Amniotic epithelial cell (primary cell): ENCODE results near the gene PCDHA3.
A peak's percentile ranks its signal among the peaks of the same experiment; 100 is the strongest.
"Not testable (repeated sequence)": the region's sequence is repeated elsewhere in the genome, so short reads cannot be mapped to it uniquely, and the experiment has no call there.

ENCODE experiments used
- DNase-seq: peaks from one replicate; pipeline ENCODE4 v3.0.0-alpha.2; 2010; ENCODE audit warnings: low read depth

The PCDHA3 gene

DNA sequence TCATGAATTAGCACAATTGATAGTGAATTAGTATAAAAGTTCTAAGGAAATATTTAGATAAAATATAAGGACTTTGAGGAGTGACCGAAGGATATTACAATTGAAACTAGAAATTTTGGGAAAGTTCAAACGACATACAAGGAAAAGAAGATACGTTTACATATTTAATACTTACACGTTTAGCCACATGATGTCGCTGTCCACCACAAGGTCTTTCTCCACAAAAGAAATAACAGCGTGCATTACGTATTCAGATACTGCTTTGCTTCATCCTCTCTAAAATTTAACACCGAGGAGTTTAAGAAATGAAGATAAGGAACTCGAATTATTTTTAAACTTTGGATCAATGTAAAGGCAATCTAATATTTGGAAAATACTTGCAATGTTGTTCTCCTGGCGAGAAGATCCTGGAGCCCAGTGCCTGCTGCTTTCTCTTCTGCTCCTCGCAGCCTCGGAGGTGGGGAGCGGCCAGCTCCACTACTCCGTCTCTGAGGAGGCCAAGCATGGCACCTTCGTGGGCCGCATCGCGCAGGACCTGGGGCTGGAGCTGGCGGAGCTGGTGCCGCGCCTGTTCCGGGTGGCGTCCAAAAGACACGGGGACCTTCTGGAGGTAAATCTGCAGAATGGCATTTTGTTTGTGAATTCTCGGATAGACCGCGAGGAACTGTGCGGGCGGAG is at the start of gene PCDHA3:
Gene PCDHA3 (plus strand): TSS at position 242 of the 678 bp plus-strand sequence.
- DNase-seq = peak; percentile 7

DNA sequence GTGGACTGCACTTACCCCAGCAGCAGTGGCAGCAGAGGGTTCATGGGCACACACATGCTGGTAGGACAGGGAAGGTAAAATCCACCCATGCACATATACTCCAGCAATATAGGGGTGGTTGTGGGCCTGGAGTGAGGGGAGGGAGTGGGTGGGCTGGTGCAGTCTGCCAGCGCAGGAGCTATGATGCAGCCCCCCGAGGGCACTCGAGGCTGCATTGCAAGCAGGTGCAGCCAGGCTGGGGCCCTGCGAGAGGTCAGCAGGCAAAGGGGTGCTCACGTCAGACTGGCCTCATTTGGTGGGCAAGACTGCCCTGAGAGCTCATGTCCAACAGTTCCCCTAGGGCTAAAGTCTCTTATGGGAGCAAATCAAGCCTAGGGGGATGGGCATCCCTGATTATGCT is 47.3 kb upstream of the PCDHA3 start:
- no peak for DNase-seq

DNA sequence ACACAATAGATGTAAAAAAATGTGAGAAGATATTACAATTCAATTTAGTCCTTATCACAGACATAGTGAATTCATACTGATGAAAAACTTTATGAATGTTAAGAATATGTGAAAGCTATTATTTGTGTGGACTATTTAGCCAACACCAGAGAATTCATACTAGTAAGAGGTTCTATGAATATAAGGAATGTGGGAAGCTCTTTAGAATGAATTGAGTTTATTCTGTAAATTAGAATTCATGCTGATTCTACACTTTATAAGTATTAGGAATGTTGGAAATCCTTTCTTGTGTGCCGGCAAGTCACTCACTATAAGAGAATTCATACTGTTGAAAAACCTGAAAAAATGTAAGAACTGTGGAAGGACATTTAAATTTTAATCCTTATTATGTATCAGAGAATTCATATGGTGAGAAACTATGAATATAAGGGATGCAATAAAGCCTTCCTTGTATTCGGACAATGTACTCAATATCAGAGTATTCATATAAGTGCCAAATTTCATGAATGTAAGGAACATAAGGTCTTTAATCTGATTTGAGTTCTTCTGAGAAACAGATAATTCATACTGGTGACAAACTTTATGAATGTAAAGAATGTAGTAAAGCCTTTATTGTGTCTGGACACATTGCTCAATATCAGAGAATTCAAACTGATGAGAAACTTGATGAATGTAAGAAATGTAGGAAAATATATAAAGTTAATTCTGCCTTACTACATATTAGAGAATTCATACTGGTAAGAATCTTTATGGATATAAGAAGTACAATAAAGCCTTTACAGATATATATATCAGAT is 36.5 kb upstream of the PCDHA3 start:
- DNase-seq = no peak

DNA sequence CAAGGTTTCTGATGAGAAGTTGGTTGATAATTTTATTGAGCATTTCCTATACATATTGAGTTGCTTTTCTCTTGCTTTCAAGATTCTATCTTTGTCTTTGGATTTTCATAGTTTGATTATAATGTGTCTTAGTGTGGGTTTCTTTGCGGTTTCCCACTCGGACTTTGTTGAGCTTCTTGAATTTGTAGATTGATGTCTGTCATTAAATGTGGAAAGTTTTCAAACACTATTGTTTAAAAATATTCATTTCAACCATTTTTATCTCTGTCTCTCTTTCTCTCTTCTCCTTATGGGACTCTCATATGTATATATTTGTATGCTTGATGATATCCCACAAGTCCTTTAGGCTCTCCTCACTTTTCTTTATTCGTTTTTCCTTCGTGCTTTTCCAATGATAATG is 33.4 kb upstream of the PCDHA3 start:
- no peak for DNase-seq

DNA sequence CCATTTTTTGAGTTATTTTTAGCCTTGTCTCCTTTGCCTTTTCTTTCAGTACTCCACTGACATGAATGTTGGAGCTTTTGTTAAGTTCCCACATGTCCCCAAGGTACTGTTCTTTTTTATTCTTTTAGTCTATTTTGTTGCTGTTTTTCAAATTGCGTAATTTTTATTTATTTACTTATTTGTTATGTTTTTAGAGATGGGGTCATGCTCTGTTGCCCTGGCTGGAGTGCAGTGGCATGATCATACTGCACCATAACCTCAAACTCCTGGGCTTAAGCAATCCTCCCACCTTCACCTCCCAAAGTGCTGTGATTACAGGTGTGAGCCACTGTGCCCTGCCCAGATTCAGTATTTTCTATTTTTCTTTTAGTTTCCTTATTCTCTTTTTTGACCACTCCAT is 20.3 kb upstream of the PCDHA3 start:
- DNase-seq = no peak

DNA sequence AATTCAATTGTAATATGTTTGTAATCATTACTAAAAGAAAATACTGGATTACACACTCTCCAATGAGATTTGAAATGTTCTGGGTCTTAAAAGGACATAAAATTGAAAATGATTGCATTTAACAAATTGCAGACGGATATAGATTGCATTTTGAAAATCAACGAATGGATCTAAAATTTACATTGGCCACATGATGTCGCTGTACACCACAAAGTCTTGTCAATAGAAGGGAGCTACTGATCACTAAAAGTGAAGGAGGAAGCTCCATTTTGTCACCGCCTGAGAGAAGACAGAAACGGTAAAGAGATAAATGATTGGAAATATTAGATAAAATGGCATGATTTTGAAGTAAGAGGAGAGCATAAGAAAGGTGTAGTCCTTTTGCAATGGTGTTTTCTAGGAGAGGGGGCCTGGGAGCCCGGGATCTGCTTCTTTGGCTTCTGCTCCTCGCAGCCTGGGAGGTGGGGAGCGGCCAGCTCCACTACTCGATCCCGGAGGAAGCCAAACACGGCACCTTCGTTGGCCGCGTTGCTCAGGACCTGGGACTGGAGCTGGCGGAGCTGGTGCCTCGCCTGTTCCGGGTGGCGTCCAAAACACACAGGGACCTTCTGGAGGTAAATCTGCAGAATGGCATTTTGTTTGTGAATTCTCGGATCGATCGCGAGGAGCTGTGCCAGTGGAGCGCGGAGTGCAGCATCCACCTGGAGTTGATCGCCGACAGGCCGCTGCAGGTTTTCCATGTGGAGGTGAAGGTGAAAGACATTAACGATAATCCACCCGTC is 14.8 kb upstream of the PCDHA3 start, which contains the start of gene PCDHA1:
Gene PCDHA1 (plus strand): TSS at position 236 of the 782 bp plus-strand sequence.
- DNase-seq = no peak

DNA sequence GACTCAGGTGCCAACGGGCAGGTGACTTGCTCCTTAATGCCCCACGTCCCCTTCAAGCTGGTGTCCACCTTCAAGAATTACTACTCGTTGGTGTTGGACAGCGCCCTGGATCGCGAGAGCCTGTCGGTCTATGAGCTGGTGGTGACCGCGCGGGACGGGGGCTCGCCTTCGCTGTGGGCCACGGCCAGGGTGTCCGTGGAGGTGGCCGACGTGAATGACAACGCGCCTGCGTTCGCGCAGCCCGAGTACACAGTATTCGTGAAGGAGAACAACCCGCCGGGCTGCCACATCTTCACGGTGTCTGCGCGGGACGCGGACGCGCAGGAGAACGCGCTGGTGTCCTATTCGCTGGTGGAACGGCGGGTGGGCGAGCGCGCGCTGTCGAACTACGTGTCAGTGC is 13.4 kb upstream of the PCDHA3 start:
- DNase-seq = not testable (repeated sequence)

DNA sequence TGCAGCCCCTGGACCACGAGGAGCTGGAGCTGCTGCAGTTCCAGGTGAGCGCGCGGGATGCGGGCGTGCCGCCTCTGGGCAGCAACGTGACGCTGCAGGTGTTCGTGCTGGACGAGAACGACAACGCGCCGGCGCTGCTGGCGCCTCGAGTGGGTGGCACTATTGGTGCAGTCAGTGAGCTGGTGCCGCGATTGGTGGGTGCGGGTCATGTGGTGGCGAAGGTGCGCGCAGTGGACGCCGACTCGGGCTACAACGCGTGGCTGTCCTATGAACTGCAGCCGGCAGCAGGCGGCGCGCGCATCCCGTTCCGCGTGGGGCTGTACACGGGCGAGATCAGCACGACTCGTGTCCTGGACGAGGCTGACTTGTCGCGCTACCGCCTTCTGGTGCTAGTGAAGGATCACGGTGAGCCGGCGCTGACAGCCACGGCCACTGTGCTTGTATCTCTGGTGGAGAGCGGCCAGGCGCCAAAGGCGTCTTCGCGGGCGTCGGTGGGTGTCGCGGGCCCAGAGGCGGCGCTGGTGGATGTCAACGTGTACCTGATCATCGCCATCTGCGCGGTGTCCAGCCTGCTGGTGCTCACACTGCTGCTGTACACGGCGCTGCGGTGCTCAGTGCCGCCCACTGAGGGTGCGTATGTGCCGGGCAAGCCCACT is 12.9 kb upstream of the PCDHA3 start:
- DNase-seq = not testable (repeated sequence)

DNA sequence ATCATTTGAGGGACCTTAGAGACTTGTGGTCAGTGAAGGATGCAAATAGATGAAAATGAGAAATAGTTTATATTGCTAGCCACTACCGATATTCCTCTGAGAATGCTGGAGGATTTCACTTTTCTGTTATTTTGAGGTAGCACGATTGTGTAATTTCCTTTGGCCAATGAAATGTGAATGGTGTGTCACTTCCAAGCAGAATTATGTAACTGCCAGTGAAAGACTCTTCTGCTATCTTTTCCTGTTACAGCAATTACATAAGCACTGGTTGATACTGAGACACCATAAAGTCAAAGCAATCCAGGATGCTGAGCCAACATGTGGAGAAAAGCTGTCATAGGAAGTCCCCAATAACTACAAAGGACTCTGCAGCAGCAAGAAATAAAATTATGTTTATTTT is 9.8 kb upstream of the PCDHA3 start:
- no peak for DNase-seq

DNA sequence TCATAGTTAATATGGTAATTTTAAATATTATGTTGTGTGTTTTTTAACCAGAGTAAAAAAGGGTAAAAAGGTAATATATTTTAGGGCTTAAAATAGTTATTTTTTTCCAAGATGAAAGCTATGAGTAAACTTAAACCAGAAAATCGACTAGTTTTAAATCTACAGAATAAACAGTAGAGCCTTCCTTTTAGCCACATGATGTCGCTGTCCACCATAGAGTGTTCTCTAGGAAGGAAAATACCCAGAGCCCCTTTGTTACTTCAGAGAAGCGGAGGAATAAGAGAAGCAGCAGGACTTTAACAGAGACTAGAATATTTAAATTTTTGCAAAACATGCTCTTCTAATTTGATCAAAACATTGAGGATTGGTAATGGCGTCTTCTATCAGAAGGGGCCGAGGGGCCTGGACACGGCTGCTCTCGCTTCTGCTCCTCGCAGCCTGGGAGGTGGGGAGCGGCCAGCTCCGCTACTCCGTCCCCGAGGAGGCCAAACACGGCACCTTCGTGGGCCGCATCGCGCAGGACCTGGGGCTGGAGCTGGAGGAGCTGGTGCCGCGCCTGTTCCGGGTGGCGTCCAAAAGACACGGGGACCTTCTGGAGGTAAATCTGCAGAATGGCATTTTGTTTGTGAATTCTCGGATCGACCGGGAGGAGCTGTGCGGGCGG is 6.1 kb upstream of the PCDHA3 start, which contains the start of gene PCDHA2:
Gene PCDHA2 (plus strand): TSS at position 258 of the 664 bp plus-strand sequence.
- DNase-seq = no peak

DNA sequence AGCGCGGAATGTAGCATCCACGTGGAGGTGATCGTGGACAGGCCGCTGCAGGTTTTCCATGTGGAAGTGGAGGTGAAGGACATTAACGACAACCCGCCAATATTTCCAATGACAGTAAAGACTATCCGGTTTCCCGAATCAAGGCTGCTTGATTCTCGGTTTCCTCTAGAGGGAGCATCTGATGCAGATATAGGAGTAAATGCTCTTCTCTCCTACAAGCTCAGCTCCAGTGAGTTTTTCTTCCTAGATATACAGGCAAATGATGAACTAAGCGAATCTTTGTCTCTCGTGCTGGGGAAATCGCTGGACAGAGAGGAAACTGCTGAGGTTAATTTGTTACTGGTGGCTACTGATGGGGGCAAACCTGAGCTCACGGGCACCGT is 5.6 kb upstream of the PCDHA3 start:
- DNase-seq = no peak

DNA sequence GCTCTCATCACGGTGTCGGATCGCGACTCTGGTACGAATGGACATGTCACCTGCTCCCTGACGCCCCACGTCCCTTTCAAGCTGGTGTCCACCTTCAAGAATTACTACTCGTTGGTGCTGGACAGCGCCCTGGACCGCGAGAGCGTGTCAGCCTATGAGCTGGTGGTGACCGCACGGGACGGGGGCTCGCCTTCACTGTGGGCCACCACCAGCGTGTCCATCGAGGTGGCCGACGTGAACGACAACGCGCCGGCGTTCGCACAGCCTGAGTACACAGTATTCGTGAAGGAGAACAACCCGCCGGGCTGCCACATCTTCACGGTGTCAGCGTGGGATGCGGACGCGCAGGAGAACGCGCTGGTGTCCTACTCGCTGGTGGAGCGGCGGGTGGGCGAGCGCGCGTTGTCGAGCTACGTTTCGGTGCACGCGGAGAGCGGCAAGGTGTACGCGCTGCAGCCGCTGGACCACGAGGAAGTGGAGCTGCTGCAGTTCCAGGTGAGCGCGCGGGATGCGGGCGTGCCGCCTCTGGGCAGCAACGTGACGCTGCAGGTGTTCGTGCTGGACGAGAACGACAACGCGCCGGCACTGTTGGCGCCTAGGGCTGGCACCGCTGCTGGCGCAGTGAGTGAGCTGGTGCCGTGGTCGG is 4.7 kb upstream of the PCDHA3 start:
- DNase-seq = not testable (repeated sequence)

DNA sequence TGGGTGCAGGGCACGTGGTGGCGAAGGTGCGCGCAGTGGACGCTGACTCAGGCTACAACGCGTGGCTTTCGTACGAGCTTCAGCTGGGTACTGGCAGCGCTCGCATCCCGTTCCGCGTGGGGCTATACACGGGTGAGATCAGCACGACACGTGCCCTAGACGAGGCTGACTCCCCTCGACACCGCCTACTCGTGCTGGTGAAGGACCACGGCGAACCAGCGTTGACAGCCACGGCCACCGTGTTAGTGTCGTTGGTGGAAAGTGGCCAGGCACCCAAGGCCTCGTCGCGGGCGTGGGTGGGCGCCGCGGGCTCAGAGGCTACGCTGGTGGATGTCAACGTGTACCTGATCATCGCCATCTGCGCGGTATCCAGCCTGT is 4.2 kb upstream of the PCDHA3 start:
- DNase-seq = no peak

DNA sequence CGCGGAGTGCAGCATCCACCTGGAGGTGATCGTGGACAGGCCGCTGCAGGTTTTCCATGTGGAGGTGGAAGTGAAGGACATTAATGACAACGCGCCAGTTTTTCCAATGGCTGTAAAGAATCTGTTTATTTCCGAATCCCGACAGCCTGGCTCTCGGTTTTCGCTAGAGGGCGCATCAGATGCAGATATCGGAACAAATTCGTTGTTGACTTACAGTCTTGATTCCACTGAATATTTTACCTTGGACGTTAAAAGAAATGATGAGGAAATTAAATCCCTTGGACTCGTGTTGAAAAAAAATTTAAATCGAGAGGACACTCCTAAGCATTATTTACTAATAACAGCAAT is 611 bp downstream of the PCDHA3 start:
- no peak for DNase-seq

DNA sequence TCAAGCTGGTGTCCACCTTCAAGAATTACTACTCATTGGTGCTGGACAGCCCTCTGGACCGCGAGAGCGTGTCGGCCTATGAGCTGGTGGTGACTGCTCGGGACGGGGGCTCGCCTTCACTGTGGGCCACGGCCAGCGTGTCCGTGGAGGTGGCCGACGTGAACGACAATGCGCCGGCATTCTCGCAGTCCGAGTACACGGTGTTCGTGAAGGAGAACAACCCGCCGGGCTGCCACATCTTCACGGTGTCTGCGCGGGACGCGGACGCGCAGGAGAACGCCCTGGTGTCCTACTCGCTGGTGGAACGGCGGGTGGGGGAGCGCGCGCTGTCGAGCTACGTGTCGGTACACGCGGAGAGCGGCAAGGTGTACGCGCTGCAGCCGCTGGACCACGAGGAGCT is 1.5 kb downstream of the PCDHA3 start:
- DNase-seq = not testable (repeated sequence)

DNA sequence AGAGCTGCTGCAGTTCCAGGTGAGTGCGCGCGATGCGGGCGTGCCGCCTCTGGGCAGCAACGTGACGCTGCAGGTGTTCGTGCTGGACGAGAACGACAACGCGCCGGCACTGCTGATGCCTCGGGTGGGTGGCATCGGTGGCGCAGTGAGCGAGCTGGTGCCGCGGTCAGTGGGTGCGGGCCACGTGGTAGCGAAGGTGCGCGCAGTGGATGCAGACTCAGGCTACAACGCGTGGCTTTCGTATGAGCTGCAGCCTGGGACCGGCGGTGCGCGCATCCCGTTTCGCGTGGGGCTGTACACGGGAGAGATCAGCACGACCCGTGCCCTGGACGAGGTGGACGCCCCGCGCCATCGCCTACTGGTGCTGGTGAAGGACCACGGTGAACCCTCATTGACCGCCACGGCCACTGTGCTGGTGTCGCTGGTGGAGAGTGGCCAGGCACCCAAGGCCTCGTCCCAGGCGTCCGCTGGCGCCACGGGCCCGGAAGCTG is 2.0 kb downstream of the PCDHA3 start:
- no peak for DNase-seq

DNA sequence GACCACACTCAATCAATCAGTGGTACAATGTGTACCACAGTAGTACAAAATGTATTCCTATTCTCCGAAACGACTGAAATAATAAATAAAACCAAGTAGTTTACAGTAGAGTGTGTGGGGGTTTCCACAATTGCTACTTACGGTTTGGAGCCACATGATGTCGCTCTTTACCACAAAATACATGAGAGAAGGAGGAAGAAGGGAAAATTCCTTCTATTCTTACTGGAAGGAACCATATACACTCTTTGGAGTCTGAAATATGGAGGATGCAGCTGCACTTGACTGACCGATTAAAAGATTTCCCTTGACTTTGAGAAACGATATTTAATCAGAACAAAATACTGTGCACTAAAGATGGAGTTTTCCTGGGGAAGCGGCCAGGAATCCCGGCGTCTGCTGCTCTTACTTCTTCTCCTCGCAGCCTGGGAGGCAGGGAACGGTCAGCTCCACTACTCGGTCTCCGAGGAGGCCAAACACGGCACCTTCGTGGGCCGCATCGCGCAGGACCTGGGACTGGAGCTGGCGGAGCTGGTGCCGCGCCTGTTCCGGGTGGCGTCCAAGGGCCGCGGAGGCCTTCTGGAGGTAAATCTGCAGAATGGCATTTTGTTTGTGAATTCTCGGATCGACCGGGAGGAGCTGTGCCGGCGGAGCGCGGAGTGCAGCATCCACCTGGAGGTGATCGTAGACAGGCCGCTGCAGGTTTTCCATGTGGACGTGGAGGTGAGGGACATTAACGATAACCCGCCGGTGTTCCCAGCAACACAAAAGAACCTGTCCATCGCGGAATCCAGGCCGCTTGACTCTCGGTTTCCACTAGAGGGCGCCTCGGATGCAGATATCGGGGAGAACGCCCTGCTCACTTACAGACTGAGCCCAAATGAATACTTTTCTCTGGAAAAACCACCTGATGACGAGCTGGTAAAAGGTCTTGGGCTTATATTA is 6.2 kb downstream of the PCDHA3 start, which contains the start of gene PCDHA4:
Gene PCDHA4 (plus strand): TSS at position 235 of the 942 bp plus-strand sequence.
- peak; percentile 2 for DNase-seq

DNA sequence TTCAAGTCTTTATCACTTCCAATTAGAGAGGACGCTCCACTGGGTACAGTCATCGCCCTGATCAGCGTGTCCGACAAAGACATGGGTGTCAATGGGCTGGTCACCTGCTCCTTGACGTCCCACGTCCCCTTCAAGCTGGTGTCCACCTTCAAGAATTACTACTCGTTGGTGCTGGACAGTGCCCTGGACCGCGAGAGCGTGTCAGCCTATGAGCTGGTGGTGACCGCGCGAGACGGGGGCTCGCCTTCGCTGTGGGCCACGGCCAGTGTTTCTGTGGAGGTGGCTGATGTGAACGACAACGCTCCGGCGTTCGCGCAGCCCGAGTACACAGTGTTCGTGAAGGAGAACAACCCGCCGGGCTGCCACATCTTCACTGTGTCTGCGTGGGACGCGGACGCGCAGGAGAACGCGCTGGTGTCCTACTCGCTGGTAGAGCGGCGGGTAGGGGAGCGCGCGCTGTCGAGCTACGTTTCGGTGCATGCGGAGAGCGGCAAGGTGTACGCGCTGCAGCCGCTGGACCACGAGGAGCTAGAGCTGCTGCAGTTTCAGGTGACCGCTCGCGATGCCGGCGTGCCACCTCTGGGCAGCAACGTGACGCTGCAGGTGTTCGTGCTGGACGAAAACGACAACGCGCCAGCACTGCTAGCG is 7.5 kb downstream of the PCDHA3 start:
- DNase-seq = not testable (repeated sequence)

DNA sequence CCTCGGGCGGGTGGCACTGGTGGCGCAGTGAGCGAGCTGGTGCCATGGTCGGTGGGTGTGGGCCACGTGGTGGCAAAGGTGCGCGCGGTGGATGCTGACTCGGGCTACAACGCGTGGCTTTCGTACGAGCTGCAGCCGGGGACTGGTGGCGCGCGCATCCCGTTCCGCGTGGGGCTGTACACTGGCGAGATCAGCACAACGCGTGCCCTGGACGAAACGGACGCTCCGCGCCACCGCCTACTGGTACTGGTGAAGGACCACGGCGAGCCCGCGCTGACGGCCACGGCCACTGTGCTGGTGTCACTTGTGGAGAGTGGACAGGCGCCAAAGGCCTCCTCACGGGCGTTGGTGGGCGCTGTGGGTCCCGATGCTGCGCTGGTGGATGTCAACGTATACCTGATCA is 8.0 kb downstream of the PCDHA3 start:
- no peak for DNase-seq
